ACHN (cell line): ENCODE results near the gene ADK.

Source experiments
- DNase-seq: peaks from one replicate; pipeline ENCODE4 v3.0.0-alpha.2; 2015
- in situ Hi-C: cut with HindIII; loops from 2 replicates; pipeline ENCODE4 v1.10.0; 2017; ENCODE audit warnings: low sequenced_read_pairs, low pct_ligation_motif_present, low pct_unique_long_range_greater_than_20kb

Gene ADK

GRCh38 chr10:74371696-74372095, 220.7 kb downstream of the ADK start:
- DNase-seq, result no peak
- in situ Hi-C loops, result no loop called here

GRCh38 chr10:74373059-74373458, 222.0 kb downstream of the ADK start:
- in situ Hi-C loops, result no loop called here
- DNase-seq, result no peak

- no peak for DNase-seq
- in situ Hi-C loops, result no loop called here
Observed at GRCh38 chr10:74377476-74377875, 226.5 kb downstream of the ADK start.

GRCh38 chr10:74379474-74379873, 228.5 kb downstream of the ADK start:
- DNase-seq, result no peak
- in situ Hi-C loops, result no loop called here

- in situ Hi-C loops, result no loop called here
Observed at GRCh38 chr10:74380795-74381194, 229.8 kb downstream of the ADK start.

GRCh38 chr10:74381291-74381853, 230.4 kb downstream of the ADK start:
- no peak for DNase-seq
- in situ Hi-C loops, result no loop called here

More at GRCh38 chr10:74380795-74381194, 229.8 kb downstream of the ADK start:
- no peak for DNase-seq

- in situ Hi-C loops, result no loop called here
- no peak for DNase-seq
Observed at GRCh38 chr10:74382663-74383062, 231.6 kb downstream of the ADK start.

- in situ Hi-C loops, result no loop called here
Observed at GRCh38 chr10:74383642-74384041, 232.6 kb downstream of the ADK start.

GRCh38 chr10:74384615-74385183, 233.7 kb downstream of the ADK start:
- in situ Hi-C loops, result no loop called here
- DNase-seq, result no peak

More at GRCh38 chr10:74383642-74384041, 232.6 kb downstream of the ADK start:
- no peak for DNase-seq

GRCh38 chr10:74388801-74389200, 237.8 kb downstream of the ADK start:
- in situ Hi-C loops, result no loop called here
- no peak for DNase-seq

GRCh38 chr10:74391786-74392185, 240.8 kb downstream of the ADK start:
- DNase-seq, result no peak
- in situ Hi-C loops, result no loop called here

- DNase-seq, result no peak
- in situ Hi-C loops, result no loop called here
Observed at GRCh38 chr10:74394416-74394969, 243.5 kb downstream of the ADK start.

GRCh38 chr10:74400186-74400585, 249.2 kb downstream of the ADK start:
- in situ Hi-C loops, result no loop called here
- DNase-seq, result no peak

- in situ Hi-C loops, result no loop called here
- no peak for DNase-seq
Observed at GRCh38 chr10:74406006-74406405, 255.0 kb downstream of the ADK start.

GRCh38 chr10:74415146-74415839, 264.3 kb downstream of the ADK start:
- in situ Hi-C loops, result no loop called here
- no peak for DNase-seq

- in situ Hi-C loops, result no loop called here
- DNase-seq, result no peak
Observed at GRCh38 chr10:74417397-74417796, 266.4 kb downstream of the ADK start.

- no peak for DNase-seq
Observed at GRCh38 chr10:74418285-74418872, 267.4 kb downstream of the ADK start.

GRCh38 chr10:74419491-74419951, 268.5 kb downstream of the ADK start:
- in situ Hi-C loops, result no loop called here
- DNase-seq, result no peak

More at GRCh38 chr10:74418285-74418872, 267.4 kb downstream of the ADK start:
- in situ Hi-C loops, result no loop called here

GRCh38 chr10:74419958-74420375, 268.9 kb downstream of the ADK start:
- DNase-seq, result peak; percentile 48
- in situ Hi-C loops, result no loop called here
